CD14-positive monocyte (primary cell): Measurements from ENCODE around the gene EPB41L4B. TPM values are rescaled to one million over a fixed set of nuclear protein-coding genes. Genes with fewer than 3 reads are reported as not detected.

ENCODE experiments used
- DNase-seq, 3 donors: peaks; one replicate each; pipeline ENCODE4 v3.0.0-alpha.2; 2011 to 2022
- H2AFZ ChIP-seq: 2 replicates; pipeline ENCODE4 v1.6.0; 2012; ENCODE audit warnings: mild to moderate bottlenecking, low read depth, low read length, inconsistent platforms; ENCODE audit not compliant: insufficient read depth, poor library complexity, severe bottlenecking
- H3K27ac ChIP-seq, 2 donors: 1 replicate in 1 of 2; 2 replicates in 1 of 2; pipeline ENCODE4 v1.5.1; 2012 to 2013; ENCODE audit warnings: low read length in 2 of 2, control low read depth in 1 of 2, inconsistent platforms in 1 of 2, low read depth in 1 of 2, mild to moderate bottlenecking in 1 of 2
- H3K27me3 ChIP-seq, 2 donors: one replicate each; pipeline versions ENCODE4 v1.6.0 to v1.6.1; 2011 to 2013; ENCODE audit warnings: low read length in 2 of 2; ENCODE audit not compliant: control insufficient read depth in 2 of 2, insufficient read depth in 2 of 2
- H3K36me3 ChIP-seq, 2 donors: replicated peaks in 1 of 2; 1 replicate in 1 of 2; 2 replicates in 1 of 2; pipeline versions ENCODE4 v1.5.1 to v1.6.1; 2012 to 2013; ENCODE audit warnings: low read length in 2 of 2, control low read depth in 1 of 2, inconsistent platforms in 1 of 2, mild to moderate bottlenecking in 1 of 2; ENCODE audit not compliant: insufficient read depth in 2 of 2, control insufficient read depth in 1 of 2
- H3K4me1 ChIP-seq, 2 donors: 1 replicate in 1 of 2; 2 replicates in 1 of 2; pipeline versions ENCODE4 v1.5.1 to v1.6.1; 2012 to 2013; ENCODE audit warnings: low read length in 2 of 2, control low read depth in 1 of 2, inconsistent platforms in 1 of 2, mild to moderate bottlenecking in 1 of 2, moderate library complexity in 1 of 2; ENCODE audit not compliant: insufficient read depth in 2 of 2, control insufficient read depth in 1 of 2
- H3K4me2 ChIP-seq: replicated peaks from 2 replicates; pipeline ENCODE3; 2012; ENCODE audit warnings: low read length, moderate library complexity, mild to moderate bottlenecking; ENCODE audit not compliant: poor library complexity, severe bottlenecking; ENCODE audit errors: extremely low read depth
- H3K4me3 ChIP-seq, 3 experiments: fragments of 200-600 bp in 1 of 3; sonication (generic) in 1 of 3; replicated peaks in 1 of 3; 1 replicate in 2 of 3; 2 replicates in 1 of 3; pipeline ENCODE4 v1.5.1; 2011 to 2013; ENCODE audit warnings: low read length in 3 of 3, mild to moderate bottlenecking in 3 of 3, control low read depth in 2 of 3, low read depth in 2 of 3, inconsistent platforms in 1 of 3, moderate library complexity in 1 of 3
- H3K79me2 ChIP-seq: 2 replicates; pipeline ENCODE4 v1.6.0; 2012; ENCODE audit warnings: mild to moderate bottlenecking, control low read depth, inconsistent platforms, low read length, moderate library complexity; ENCODE audit not compliant: insufficient read depth
- H3K9ac ChIP-seq: 2 replicates; pipeline ENCODE4 v1.6.0; 2017; ENCODE audit warnings: low read length, mild to moderate bottlenecking; ENCODE audit not compliant: insufficient read depth, poor library complexity, severe bottlenecking
- H3K9me3 ChIP-seq, 2 donors: replicated peaks in 1 of 2; 1 replicate in 1 of 2; 2 replicates in 1 of 2; pipeline versions ENCODE4 v1.5.1 to v1.6.1; 2012 to 2013; ENCODE audit warnings: low read length in 2 of 2, control low read depth in 1 of 2; ENCODE audit not compliant: control insufficient read depth in 1 of 2, insufficient read depth in 1 of 2
- H4K20me1 ChIP-seq: 2 replicates; pipeline ENCODE4 v1.6.0; 2012; ENCODE audit warnings: mild to moderate bottlenecking, low read length, control low read depth, moderate library complexity; ENCODE audit not compliant: insufficient read depth
- H3K27ac Mint-ChIP-seq, 7 donors: one replicate each; pipeline ENCODE4 v1.8.0; 2020; ENCODE audit warnings: mild to moderate bottlenecking in 7 of 7, mixed read lengths in 7 of 7, moderate library complexity in 6 of 7, inconsistent platforms in 2 of 7
- H3K27me3 Mint-ChIP-seq, 3 donors: one replicate each; pipeline ENCODE4 v1.8.0; 2021 to 2022; ENCODE audit warnings: low read depth in 3 of 3, mild to moderate bottlenecking in 3 of 3, mixed read lengths in 3 of 3, moderate library complexity in 3 of 3, inconsistent platforms in 1 of 3
- H3K36me3 Mint-ChIP-seq, 2 donors: one replicate each; pipeline ENCODE4 v1.8.0; 2020; ENCODE audit warnings: mixed read lengths in 2 of 2, inconsistent platforms in 1 of 2, mild to moderate bottlenecking in 1 of 2
- H3K4me1 Mint-ChIP-seq: one replicate; pipeline ENCODE4 v1.8.0; 2020; ENCODE audit warnings: mild to moderate bottlenecking, mixed read lengths
- H3K4me3 Mint-ChIP-seq, 2 donors: one replicate each; pipeline ENCODE4 v1.8.0; 2020; ENCODE audit warnings: mild to moderate bottlenecking in 2 of 2, mixed read lengths in 2 of 2, moderate library complexity in 1 of 2
- H3K9me3 Mint-ChIP-seq, 7 donors: one replicate each; pipeline ENCODE4 v1.8.0; 2020 to 2022; ENCODE audit warnings: mixed read lengths in 7 of 7, mild to moderate bottlenecking in 6 of 7, moderate library complexity in 6 of 7, inconsistent platforms in 2 of 7
- CTCF ChIP-seq: fragments of 200-600 bp; IDR thresholded peaks from one replicate; pipeline ENCODE4 v1.8.0; 2022; ENCODE audit warnings: antibody characterized with exemption, mild to moderate bottlenecking
- WGBS: methylation state at CpG from one replicate; pipeline ENCODE4 v1.1.5; 2013; ENCODE audit warnings: missing lambda C conversion rate; ENCODE audit not compliant: insufficient coverage; 5-methylcytosine and 5-hydroxymethylcytosine counted together
- intact Hi-C, 2 donors: fragments of 100-400 bp; cut with micrococcal nuclease; formaldehyde crosslinking; loops; one replicate each; pipeline versions ENCODE4 v1.15.0 to v1.15.1; 2023
- polyA plus RNA-seq, 3 donors: library from polyadenylated mRNA; depleted of rRNA in 1 of 3; unstranded in 2 of 3; stranded (reverse) in 1 of 3; fragments of 300-500 nt in 2 of 3; fragments of >200 nt in 1 of 3; fragmentation: Illumina TruSeq in 2 of 3; gene quantifications; 1 replicate in 2 of 3; 2 replicates in 1 of 3; pipeline ENCODE4 v1.2.3, GENCODE V29; 2012 to 2021

The EPB41L4B gene
- polyA plus RNA-seq, 3 donors = not detected

DNA sequence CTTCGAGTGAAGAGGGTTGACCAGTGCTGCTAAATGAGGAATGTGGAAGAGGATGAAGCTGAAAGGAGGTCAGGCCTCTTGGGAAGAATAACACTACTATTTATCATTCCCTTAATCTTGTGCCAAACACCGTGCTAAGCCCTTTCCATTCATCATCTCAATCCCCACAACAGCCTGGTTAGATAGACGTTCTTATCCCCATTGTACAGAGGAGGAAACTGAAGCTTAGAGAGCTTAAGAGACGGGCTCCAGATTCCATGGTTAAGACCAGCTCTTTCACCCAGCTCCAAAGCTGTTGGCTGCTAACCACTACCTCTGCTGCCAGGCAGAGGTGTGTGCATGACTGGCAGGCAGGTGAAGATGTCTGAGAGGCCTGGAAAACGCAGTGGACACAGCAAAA, 868 bp upstream of the EPB41L4B start:
- no peak overlapping the region for H2AFZ ChIP-seq
- H3K79me2 ChIP-seq = no peaks in the 10 kb centered on the region
- H3K9ac ChIP-seq = no peak overlapping the region
- WGBS = no CpG with 5 or more reads among the region's 5 CpGs
- intact Hi-C loops = loop anchor here in 1 of 2 donors (2.0 kb wide), 1 partner anchor 77 kb away; no protein-coding TSS in a partner anchor
- H3K4me3 ChIP-seq = no peak overlapping the region
- no peak overlapping the region for H3K27ac Mint-ChIP-seq
- no peak for DNase-seq
- no peak overlapping the region for H3K27ac ChIP-seq
- H4K20me1 ChIP-seq = no peaks in the 10 kb centered on the region
- H3K4me3 Mint-ChIP-seq = peak overlapping the region in 1 of 2 donors; percentile 91
- H3K36me3 Mint-ChIP-seq = peaks cover 0 to 2% of the 10 kb centered on the region in 2 donors
- H3K4me2 ChIP-seq = no peak overlapping the region
- TF ChIP-seq CTCF = no peak
- H3K27me3 ChIP-seq = peaks cover 62 to 66% of the 10 kb centered on the region in 2 donors
- peaks cover 0 to 20% of the 10 kb centered on the region in 2 donors for H3K9me3 ChIP-seq
- peaks cover 51 to 65% (median 60%) of the 10 kb centered on the region in 3 donors for H3K27me3 Mint-ChIP-seq
- peaks cover 0 to 11% (median 4%) of the 10 kb centered on the region in 7 donors for H3K9me3 Mint-ChIP-seq
- H3K36me3 ChIP-seq = no peaks in the 10 kb centered on the region
- H3K4me1 Mint-ChIP-seq = peaks cover 9% of the 10 kb centered on the region
- peaks cover 0 to 8% of the 10 kb centered on the region in 2 donors for H3K4me1 ChIP-seq

DNA sequence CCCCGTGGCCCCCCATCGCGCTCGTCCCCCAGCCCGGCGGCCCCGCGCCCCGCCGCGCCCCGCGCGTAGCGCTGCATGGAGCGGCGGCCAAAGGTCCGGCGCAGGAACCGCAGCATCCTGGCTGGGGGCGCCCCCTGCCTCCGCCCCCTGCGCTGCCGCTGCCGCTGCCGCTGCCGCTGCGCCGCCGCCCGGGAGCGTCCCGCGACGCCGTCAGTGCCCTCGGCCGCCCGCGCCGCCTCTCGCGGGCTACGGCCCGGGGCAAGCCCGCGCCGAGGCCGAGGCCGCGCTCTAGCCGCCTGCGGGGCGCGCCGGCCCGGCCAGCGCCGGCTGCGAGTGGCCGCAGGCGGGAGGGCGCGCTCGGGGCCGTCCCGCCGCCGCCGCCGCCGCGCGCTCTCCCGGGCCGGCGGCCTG, 523 bp downstream of the EPB41L4B start:
- Mint-ChIP-seq H3K36me3 (peaks cover 0 to 2% of the 10 kb centered on the region in 2 donors), H3K9me3 (peaks cover 0 to 16% (median 4%) of the 10 kb centered on the region in 7 donors), H3K4me3 (no peak overlapping the region), H3K27me3 (peaks cover 51 to 76% (median 73%) of the 10 kb centered on the region in 3 donors), H3K27ac (no peak overlapping the region), H3K4me1 (peaks cover 22% of the 10 kb centered on the region)
- no peak overlapping the region for H2AFZ ChIP-seq
- peaks cover 0 to 20% of the 10 kb centered on the region in 2 donors for H3K9me3 ChIP-seq
- H3K27ac ChIP-seq = no peak overlapping the region
- DNase-seq = no peak
- no peak overlapping the region for H3K4me3 ChIP-seq
- no peak overlapping the region for H3K9ac ChIP-seq
- H3K4me2 ChIP-seq = no peak overlapping the region
- H3K27me3 ChIP-seq = peaks cover 62 to 76% of the 10 kb centered on the region in 2 donors
- TF ChIP-seq CTCF = no peak
- intact Hi-C loops = loop anchor here in 1 of 2 donors (2.0 kb wide), 1 partner anchor 76 kb away; no protein-coding TSS in a partner anchor
- no peaks in the 10 kb centered on the region for H3K79me2 ChIP-seq
- H4K20me1 ChIP-seq = no peaks in the 10 kb centered on the region
- H3K4me1 ChIP-seq = peaks cover 0 to 22% of the 10 kb centered on the region in 2 donors
- under 1% methylated on average over 77 of the region's 77 CpGs for WGBS
- H3K36me3 ChIP-seq = no peaks in the 10 kb centered on the region
